ENCODE measurements around the gene RPP14.
A peak's percentile ranks its signal among the peaks of the same experiment; 100 is the strongest.

RPP14 gene

DNA sequence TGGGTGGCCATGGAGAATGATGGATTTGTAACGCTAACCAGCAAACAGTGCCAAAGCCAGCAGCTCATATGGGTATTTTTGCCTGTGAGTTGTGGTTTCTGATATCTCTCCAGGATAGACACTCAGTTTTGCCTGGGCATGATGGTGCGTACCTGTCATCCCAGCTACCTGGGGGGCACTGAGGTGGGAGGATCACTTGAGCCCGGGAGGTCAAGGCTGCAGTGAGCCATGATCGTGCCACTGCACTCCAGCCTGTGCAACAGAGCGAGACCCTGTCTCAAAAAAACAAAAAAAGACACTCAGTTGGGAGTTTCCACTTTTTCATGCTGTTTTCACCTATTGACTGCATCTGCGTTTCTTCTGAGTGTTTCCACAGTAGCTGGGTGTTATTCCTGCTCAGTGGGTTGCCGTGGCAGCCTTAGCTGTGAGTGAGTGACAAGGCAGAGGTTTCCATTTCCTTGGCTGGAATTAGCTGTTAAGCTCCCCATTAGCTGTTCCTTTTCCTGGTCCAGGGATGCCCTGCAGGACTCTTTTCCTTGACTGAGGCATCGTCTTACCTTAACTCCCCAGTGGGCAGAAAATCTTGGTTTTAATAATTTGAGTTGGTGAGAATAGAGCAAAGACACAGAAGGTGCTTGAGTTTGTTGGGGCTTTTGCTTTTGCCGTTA is 14.2 kb upstream of the RPP14 start:
- DNase-seq (ENCODE audit: low spot score): no peak

DNA sequence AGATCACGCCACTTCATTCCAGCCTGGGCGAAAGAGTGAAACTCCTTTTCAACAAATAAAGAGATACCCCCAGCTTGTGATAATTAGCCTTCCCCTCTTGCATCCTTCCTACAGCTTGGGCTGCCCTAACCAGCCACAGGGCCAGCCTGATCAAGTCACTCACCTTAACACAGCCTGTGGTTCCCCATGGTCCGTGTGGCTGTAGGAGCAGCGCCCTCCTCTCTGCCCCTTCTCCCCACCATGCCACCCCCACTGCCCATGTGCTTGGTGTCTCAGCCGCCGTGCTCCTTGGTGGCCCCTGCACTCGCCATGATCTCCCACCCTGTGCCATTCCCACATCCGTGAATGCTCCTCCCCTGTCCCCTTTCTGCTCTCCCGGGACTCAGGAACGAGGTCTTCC is 13.2 kb upstream of the RPP14 start:
- DNase-seq (ENCODE audit: low spot score): no peak

DNA sequence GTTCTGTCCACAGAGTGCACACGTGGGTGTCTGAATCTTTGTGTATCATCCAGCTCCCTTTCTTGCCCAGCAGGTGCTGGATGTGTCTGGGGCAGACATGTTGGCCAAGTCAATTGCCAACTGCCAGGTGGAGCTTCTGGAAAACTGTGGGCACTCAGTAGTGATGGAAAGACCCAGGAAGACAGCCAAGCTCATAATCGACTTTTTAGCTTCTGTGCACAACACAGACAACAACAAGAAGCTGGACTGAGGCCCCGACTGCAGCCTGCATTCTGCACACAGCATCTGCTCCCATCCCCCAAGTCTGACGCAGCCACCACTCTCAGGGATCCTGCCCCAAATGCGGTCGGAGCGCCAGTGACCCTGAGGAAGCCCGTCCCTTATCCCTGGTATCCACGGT is 12.5 kb upstream of the RPP14 start:
- no peak for DNase-seq (ENCODE audit: low spot score)

DNA sequence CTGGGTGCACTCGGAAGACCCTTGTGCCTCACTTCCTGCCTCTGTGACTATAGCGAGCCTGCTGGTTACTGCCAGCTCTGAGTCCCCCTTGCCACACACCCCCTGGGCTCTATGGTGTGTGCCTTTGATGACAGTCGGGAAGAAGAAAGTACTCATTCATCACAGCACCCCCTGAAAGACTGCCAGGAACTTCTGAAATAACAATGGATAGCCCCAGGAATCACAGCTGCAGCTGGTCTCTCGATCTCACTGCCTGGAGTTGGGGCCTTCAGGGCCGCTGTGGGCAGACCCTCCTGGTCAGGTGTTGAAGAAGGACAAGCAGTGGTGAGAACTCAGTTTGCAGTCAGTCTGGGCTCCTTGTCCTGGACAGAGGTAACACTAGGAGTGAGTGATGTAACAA is 9.8 kb upstream of the RPP14 start:
- no peak for DNase-seq (ENCODE audit: low spot score)

DNA sequence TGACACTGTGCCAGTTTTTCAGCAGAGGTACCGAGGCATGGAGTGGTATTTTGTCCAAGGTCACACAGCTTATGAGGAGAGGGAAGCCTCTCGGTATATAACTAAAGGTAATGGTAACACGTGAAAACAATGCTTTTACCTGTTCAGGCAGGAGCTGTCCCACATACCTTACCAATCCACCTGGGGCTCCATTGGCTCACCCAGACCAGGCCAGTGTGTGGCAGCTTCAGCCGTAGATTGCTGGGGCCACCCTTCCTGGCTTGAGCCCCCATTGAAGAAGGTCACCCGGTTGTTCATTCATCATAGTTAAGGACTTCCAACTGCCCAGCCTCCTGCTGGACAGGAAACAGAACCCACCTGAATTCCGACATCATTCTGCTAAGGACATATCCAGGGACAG is 9.2 kb upstream of the RPP14 start:
- DNase-seq (ENCODE audit: low spot score): no peak

DNA sequence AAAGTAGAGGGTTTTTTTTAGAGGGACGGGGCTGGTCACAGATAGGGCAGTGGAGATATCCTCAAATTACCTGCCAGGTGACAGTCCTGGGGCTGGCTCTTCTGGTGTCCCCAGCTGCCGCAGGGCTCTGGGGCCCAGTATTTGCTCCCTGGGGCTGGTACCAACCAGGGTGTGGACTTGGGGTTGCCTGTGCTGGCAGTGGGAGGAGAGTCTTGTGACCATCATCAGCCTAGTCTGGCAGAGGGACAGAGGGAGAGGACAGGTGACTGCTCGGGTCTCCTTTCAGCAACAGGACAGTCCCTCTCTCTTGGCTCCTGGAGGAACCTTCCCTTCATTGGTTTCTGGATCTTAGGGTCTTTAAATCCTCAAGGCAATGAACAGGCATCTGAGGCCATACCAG is 7.9 kb upstream of the RPP14 start:
- no peak for DNase-seq (ENCODE audit: low spot score)

DNA sequence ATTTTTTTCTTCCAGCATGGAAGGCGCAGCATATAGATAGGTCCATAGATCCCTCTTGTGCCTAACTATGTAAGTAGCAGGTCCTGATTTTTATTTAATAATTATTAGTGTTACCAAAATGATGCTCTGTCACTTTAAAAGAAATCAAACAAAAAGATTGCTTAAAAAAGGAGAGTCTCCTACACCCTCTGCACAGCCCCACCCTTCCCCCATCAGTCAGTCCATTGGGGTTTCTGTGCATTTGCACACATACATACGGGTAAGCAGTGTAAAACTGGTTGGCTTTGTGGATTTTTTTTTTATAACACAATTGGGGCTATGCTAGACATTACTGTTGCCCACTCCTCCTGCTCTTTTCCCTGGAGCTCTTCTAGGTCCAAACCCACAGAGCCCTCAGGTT is 7.0 kb upstream of the RPP14 start:
- no peak for DNase-seq (ENCODE audit: low spot score)

DNA sequence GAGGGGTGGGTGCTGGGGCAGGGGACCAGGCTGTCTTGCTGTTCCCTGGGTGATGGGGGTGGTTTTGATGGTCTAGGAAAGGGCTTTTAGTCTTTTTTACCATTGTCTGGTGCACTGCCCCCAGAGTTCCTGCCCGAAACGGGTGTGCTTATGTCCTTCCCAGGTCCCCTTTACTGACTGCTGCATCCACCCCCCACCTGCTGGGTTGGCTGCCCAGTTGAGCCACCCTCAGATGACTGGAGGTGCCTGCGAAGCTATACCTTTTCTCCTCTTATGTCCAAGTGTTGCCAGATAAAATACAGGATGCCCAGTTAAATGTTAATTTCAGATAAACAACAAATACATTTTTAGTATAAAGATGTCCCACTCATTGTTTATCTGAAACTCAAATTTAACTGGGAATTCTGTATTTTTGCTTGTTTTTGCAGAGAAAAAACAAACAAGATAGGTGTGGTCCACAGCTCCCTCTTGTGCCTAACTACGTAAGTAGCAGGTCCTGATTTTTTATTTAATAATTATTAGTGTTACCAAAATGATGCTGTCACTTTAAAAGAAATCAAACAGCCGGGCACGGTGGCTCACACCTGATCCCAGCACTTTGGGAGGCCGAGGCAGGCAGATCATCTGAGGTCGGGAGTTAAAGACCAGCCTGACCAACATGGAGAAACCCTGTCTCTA is 6.1 kb upstream of the RPP14 start:
- peak; percentile 63 for DNase-seq (ENCODE audit: low spot score)

DNA sequence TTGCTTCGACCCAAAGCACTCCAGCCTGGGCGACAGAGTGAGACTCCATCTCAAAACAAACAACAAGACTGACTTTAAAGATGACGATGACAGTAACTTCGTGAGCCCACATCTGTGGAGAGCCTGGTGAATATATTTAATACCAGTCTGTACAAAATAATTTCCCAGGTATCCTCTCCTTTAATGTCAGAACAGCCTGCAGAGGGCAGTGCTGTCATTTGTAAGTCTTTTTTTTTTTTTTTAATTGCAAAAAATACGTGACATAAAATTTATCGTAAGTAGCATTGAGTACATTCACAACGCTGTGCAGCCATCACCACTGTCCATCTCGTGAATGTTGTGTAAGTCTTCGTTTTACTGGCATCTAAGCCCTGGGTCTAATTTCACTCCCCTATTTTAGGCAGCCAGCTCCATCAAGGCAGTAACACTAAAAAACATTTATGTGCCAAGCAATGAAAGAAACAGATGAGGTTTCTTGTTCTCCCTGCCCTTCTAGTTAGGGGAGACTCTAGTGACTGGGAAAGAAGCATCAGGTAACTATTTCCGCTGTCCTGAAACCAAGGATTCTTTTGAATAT is 1.7 kb downstream of the RPP14 start:
- peak; percentile 46 for DNase-seq (ENCODE audit: low spot score)

DNA sequence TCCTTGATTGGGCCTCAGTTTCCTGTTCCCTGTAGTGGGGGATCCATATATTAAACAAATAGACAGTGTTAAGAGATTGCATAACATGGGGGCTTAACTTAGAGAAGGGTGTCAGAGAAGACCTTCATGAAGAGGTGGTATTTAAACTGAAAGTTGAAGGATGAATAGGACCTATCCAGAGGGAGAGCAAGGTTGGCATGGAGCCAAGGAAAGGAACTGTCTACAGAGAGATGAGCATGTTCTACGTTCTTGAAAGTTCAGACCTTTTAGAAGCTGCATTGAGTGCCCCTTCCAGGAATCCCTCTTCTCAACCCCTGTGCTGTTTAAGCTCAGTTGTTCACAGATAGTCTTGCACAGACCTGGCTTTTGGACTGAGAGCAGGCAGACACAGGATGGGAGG is 2.7 kb downstream of the RPP14 start:
- peak; percentile 13 for DNase-seq (ENCODE audit: low spot score)

DNA sequence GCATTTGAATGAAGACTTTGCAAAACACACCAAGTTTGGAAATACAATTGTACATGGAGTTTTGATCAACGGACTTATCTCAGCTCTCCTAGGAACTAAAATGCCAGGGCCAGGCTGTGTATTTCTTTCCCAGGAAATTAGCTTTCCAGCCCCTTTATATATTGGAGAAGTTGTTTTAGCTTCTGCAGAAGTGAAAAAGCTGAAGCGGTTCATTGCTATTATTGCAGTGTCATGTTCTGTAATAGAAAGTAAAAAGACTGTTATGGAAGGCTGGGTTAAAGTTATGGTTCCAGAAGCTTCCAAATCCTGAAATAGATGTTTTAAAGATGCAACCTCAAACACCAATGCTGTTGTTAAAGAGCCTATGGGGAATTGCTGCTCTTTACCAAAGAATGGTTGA is 11.8 kb downstream of the RPP14 start:
- no peak for DNase-seq (ENCODE audit: low spot score)

DNA sequence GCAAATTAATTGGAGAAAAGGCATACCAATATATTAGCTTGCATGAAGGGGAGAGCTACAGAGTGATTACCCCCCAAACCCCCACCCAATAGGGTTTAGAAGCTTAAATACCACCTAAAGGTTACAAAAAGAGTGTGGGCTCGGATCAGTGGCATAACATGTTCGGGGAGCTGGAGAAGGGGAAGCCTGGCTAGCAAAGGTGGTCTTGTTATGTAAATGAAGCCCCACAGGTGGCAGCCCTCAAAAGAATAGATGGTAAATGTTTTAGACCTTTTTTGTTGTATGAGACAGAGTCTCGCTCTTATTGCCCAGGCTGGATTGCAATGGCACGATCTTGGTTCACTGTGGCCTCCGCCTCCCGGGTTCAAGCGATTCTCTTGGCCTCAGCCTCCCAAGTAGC is 15.7 kb downstream of the RPP14 start:
- DNase-seq (ENCODE audit: low spot score): no peak

DNA sequence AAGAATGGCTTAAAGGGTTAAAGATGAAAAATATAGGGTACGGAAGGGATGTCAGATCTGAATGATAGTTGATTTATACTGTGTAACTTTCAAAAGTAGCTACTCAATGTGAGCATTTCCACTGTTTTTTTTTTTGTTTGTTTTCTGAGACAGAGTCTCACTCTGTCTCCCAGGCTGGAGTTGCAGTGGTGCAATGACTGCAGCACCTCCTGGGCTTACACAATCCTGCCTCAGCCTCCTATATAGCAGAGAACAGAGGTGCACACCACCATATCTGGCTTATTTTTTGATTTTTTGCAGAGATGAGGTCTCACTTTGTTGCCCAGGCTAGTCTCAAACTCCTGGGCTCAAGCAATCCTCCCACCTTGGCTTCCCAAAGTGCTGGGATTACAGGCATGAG is 16.7 kb downstream of the RPP14 start:
- no peak for DNase-seq (ENCODE audit: low spot score)

DNA sequence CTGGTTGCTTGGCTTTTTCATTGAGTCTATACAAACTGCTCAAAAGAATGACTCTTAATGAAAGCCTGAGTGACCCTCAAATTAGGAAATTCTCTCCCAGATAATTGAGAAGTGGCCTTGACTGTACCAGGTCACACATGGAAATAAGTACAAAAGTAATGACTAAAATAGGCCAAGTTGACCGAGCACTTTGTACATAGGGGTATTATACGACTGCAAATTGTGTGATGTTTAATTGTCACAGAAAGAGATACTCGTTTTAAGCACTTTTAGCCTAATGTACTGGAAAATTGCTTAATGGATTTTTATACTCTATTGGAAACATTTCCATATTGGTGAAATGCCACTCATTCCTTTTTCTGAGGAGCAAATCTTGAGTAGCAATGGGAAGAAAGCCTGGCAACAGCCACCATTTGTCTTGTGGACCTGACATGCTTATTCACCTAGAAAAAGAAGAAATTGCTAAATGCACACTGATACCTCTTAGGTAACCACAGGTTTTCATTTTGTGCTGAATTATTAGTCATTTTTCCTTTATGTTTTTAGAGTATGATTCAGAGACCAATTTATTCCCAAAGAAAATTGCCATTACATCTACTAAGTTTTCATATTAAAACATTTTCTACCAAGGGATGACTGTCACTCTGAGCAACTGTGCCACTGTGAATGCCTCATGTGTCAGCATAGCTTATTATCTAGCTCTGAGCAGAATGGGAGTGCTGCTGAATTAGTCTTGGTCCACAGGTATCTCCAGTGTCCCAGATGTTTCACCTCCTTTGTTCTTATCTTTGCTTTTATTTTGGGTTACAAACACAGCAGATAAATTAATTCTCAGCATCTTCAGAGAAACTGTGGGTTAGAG is 17.7 kb downstream of the RPP14 start:
- no peak for DNase-seq (ENCODE audit: low spot score)

DNA sequence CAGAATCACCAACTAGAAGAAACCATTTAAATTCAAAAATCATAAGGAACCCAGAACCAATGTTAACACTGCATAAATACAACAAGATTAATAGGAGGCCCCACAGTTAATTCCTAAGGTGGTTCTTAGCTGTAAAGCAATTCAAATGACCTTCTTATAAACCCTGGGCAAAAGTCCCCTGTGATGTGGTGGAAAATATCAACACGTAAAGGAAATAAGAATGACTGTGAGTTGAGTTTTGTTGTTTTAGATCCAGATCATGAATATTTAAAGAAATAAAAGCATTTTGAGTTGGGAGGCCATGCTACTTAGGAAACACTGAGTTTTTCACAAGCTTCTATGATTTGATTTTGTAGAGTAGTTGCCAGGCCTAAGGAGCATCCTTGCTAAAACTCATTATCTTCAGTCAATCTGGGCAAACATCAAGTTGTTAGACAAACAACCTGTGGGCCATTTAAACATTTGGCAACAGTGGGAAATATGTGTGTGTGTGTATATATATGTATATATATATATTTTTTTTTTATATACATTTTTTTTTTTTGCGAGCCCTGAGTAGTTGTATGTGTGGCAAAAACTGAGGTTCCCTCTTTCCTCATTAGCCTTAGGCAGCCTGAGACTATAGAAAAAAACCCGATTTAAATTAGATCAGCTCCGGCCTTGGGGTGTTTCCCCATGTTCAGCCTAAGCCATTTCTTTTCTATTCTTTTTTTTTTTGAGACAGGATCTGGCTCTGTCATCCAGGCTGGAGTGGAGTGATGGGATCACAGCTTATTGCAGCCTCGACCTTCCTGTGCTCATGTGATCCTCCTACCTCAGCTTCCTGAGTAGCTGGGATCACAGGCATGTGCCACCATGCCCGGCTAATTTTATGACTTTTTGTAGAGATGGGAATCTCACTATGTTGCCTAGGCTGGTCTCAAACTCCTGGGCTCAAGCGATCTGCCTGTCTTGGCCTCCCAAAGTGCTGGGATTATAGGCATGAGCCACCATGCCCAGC is 18.6 kb downstream of the RPP14 start:
- DNase-seq (ENCODE audit: low spot score): no peak

DNA sequence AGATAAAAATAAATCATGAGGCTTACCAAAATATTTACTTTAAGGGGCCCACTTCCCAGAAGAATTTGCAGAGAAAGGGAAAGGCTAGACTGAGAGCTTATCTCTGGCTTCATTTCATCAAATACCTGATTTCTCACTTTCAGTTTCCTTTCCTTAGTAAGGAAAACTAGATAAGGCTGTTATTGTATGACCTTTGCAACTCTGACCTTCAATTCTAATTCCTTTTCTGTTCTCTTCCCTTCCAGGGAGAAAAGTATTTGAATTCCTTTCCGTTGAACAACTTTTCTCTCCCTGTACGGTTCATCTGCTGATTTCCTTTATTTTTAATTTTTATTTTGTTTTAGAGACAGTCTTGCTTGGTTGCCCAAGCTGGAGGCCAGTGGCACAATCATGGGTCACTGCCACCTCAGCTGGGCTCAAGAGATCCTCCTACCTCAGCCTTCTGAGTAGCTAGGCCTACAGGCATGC is 19.5 kb downstream of the RPP14 start:
- no peak for DNase-seq (ENCODE audit: low spot score)

DNA sequence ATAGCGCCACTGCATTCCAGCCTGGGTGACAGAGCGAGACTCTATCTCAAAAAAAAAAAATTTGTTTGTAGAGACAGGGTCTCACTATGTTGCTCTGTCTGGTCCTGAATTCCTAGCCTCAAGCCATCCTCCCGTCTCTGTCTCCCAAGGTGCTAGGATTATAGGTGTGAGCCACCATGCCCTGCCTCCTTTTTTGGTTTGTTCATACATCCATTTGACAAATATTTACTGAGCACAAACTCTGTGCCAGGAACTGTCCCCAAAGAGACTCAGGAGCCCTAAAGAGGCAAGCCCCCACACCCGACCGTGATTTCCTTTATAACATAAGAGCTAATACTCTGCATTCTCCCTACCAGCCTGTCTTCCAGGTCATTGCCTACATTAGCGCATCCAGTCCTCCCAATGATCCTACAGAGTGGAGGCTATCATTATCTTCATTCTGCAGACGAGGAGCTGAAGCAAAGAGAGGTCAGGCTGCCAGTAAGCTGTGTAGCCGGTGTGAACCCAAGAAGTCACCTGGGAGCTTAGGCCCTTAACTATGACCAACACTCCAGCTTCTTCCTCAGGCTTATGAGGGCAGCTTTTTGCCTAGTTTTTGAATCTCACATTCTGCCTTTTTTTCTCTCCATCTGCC is 20.3 kb downstream of the RPP14 start:
- no peak for DNase-seq (ENCODE audit: low spot score)

DNA sequence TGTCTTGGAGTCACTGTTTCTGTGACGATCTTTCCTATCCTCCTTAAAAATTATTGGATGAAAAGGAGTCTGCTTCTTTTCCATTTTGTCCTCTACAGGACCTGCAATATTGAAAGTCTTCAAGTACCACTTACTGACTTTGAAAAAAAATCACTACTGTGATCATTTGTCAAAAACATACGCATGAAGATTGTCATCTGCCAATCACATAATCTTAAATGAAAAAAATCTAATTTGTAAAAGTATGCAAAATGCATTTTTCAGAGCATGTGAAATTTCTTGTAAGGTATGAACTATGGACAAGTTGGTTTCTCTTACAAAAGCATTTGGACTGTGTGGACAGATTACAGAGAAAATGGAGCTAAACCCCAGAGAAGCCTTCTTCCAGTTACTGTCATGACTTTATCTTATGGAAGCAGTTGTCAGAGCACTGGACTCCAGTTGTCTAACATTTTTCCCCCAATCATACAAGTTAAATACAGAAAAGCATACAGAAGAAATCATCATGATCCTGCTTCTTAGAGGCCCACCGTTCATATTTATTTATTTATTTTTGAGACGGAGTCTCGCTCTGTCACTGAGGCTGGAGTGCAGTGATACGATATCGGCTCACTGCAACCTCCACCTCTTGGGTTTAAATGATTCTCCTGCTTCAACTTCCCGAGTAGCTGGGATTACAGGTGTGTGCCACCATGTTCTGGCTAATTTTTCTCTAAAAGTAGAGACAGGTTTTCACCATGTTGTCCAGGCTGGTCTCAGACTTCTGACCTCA is 23.3 kb downstream of the RPP14 start:
- no peak for DNase-seq (ENCODE audit: low spot score)

DNA sequence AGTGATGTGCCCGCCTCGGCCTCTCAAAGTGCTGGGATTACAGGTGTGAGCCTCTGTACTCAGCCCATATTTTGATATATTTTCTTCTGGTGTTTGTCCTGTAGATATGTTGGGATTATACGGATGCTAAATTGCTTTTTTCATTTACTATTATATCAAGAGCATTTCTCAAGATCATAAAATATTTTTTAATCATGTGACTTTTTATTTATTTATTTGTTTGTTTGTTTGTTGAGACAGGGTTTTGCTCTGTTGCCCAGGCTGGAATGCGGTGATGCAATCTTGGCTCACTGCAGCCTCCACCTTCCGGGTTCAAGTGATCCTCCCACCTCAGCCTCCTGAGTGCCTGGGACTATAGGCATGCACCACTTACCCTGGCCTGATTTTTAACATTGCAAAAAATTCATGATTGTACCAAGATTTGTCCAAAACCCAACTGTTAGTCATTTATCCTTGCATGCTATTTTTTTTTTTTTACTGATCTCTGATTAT is 23.9 kb downstream of the RPP14 start:
- no peak for DNase-seq (ENCODE audit: low spot score)

DNA sequence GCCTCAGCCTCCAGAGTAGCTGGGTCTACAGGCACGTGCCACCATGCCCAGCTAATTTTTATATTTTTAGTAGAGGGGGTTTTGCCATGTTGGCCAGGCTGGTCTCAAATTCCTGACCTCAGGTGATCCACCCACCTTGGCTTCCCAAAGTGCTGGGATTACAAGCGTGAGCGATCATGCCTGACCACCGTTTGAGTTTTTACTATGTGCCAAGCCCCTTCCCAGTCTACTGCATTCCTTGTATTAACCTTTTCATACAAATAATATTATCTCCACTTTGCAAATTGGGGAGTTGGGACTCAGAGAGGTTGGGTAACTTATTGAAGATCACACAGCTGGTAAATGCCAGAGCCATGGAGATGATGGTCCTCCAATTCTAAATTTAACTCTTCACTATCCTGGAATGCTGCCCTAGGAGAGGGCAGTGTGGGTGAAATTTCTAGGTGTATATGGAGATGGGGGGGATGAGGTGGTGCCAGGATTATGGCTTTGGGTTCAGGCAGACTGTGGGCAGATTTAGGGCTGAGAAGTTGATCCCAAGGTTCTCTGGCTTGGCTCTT is 25.6 kb downstream of the RPP14 start:
- DNase-seq (ENCODE audit: low spot score): no peak
